Glutamatergic neuron (in vitro differentiated cells): ENCODE measurements around the gene NDUFS7. TPM values are rescaled to one million over a fixed set of nuclear protein-coding genes. Genes with fewer than 3 reads are reported as not detected.

Experiments
- DNase-seq: peaks from one replicate; pipeline ENCODE4 v3.0.0; 2022
- H3K27ac Mint-ChIP-seq: one replicate; pipeline ENCODE4 v1.8.0; 2020; ENCODE audit warnings: mild to moderate bottlenecking, mixed read lengths, inconsistent platforms; ENCODE audit not compliant: unreplicated experiment
- H3K27me3 Mint-ChIP-seq: one replicate; pipeline ENCODE4 v1.8.0; 2020; ENCODE audit warnings: mild to moderate bottlenecking, moderate library complexity, mixed read lengths, inconsistent platforms; ENCODE audit not compliant: unreplicated experiment
- H3K36me3 Mint-ChIP-seq: one replicate; pipeline ENCODE4 v1.8.0; 2020; ENCODE audit warnings: mild to moderate bottlenecking, mixed read lengths, inconsistent platforms; ENCODE audit not compliant: unreplicated experiment
- H3K4me1 Mint-ChIP-seq: one replicate; pipeline ENCODE4 v1.8.0; 2020; ENCODE audit warnings: mild to moderate bottlenecking, low read depth, mixed read lengths, inconsistent platforms; ENCODE audit not compliant: unreplicated experiment
- H3K4me3 Mint-ChIP-seq: one replicate; pipeline ENCODE4 v1.8.0; 2020; ENCODE audit warnings: mild to moderate bottlenecking, mixed read lengths, inconsistent platforms; ENCODE audit not compliant: unreplicated experiment
- H3K9me3 Mint-ChIP-seq: one replicate; pipeline ENCODE4 v1.8.0; 2020; ENCODE audit warnings: mild to moderate bottlenecking, moderate library complexity, mixed read lengths, inconsistent platforms; ENCODE audit not compliant: unreplicated experiment
- CTCF ChIP-seq: fragments of 200-600 bp; sonication (generic); IDR thresholded peaks from one replicate; pipeline ENCODE4 v1.5.0; 2021; ENCODE audit not compliant: partially characterized antibody, unreplicated experiment
- total RNA-seq: library from RNA; stranded (reverse); fragmentation: NEBNext Ultra II Directional; extraction: Animal tissue kit (Norgen Biotek cat#: 25700); gene quantifications from one replicate; pipeline ENCODE4 v1.2.1, GENCODE V29; 2021; ENCODE audit not compliant: unreplicated experiment

Gene NDUFS7
- total RNA-seq, 1 donor from 2014 or later: 123 TPM

- no peak overlapping the region for H3K27ac Mint-ChIP-seq
- peaks cover 6% of the 10 kb centered on the region for H3K9me3 Mint-ChIP-seq
- H3K4me1 Mint-ChIP-seq: peaks cover 10% of the 10 kb centered on the region
- no peak for TF ChIP-seq CTCF
- DNase-seq: no peak
- peaks cover 6% of the 10 kb centered on the region for H3K27me3 Mint-ChIP-seq
- no peaks in the 10 kb centered on the region for H3K36me3 Mint-ChIP-seq
- H3K4me3 Mint-ChIP-seq: no peak overlapping the region
Observed at GRCh38 chr19:1349211-1349610, 34.5 kb upstream of the NDUFS7 start.

GRCh38 chr19:1350867-1351266 lies 32.8 kb upstream of the NDUFS7 start:
- H3K4me3 Mint-ChIP-seq: no peak overlapping the region
- TF ChIP-seq CTCF: no peak
- H3K4me1 Mint-ChIP-seq: peaks cover 9% of the 10 kb centered on the region
- peaks cover 13% of the 10 kb centered on the region for H3K9me3 Mint-ChIP-seq
- no peaks in the 10 kb centered on the region for H3K36me3 Mint-ChIP-seq
- H3K27ac Mint-ChIP-seq: no peak overlapping the region
- peaks cover 11% of the 10 kb centered on the region for H3K27me3 Mint-ChIP-seq
- no peak for DNase-seq

DNA sequence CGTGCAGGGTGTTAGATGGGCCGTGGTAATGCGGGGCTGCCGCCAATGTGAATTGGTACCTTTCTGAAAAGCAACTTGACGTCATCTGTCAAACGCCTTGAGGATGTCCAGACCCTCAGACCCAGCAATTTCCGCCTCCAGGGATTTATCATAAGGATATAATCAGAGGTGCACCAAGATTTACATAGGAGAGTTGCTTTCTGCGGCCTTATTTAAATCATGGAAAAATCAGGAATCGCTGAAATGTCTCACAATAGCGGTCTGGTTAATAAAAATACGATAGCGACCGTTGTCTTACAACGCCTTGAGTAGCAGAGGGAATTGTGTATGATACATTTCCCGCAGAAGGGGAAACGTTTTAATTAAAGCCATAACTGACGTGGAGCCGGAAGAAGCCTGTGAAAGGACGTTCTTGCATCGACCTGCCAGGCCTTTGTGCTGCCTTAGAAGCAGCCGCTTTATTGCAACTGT lies 32.3 kb upstream of the NDUFS7 start:
- DNase-seq: no peak
- H3K27me3 Mint-ChIP-seq: peaks cover 11% of the 10 kb centered on the region
- H3K9me3 Mint-ChIP-seq: peaks cover 18% of the 10 kb centered on the region
- H3K36me3 Mint-ChIP-seq: no peaks in the 10 kb centered on the region
- peaks cover 15% of the 10 kb centered on the region for H3K4me1 Mint-ChIP-seq
- TF ChIP-seq CTCF: no peak
- H3K4me3 Mint-ChIP-seq: peak overlapping the region; percentile 26
- peak overlapping the region; percentile 73 for H3K27ac Mint-ChIP-seq

DNA sequence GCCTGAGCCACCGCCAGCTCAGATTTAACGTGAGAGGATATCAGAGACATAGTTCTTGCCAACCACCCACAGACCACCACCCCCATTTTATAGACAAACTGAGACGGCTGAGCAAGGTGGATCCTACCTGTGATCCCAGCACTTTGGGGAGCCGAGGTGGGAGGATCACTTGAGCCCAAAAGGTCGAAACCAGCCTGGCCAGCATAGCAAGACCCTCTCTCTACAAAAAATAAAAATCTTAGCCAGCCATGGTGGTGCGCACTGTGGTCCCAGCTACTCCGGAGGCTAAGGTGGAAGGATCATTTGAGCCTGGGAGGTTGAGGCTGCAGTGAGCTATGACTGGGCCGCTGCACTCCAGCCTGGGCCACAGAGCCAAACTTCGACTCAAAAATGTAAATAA lies 30.6 kb upstream of the NDUFS7 start:
- no peaks in the 10 kb centered on the region for H3K36me3 Mint-ChIP-seq
- DNase-seq: no peak
- H3K27me3 Mint-ChIP-seq: peaks cover 11% of the 10 kb centered on the region
- H3K4me3 Mint-ChIP-seq: no peak overlapping the region
- peaks cover 18% of the 10 kb centered on the region for H3K9me3 Mint-ChIP-seq
- no peak overlapping the region for H3K27ac Mint-ChIP-seq
- no peak for TF ChIP-seq CTCF
- H3K4me1 Mint-ChIP-seq: peaks cover 27% of the 10 kb centered on the region

- H3K4me1 Mint-ChIP-seq: peaks cover 38% of the 10 kb centered on the region
- TF ChIP-seq CTCF: no peak
- H3K27ac Mint-ChIP-seq: peak overlapping the region; percentile 92
- peaks cover 14% of the 10 kb centered on the region for H3K9me3 Mint-ChIP-seq
- no peak for DNase-seq
- no peaks in the 10 kb centered on the region for H3K36me3 Mint-ChIP-seq
- H3K27me3 Mint-ChIP-seq: peaks cover 11% of the 10 kb centered on the region
- H3K4me3 Mint-ChIP-seq: peak overlapping the region; percentile 96
Observed at GRCh38 chr19:1354970-1355567, 28.6 kb upstream of the NDUFS7 start.
